Loucy (cell line): ENCODE measurements around the gene RNF26.
A peak's percentile ranks its signal among the peaks of the same experiment; 100 is the strongest.

Source experiments
- H2AFZ ChIP-seq: fragments of 200-600 bp; sonication (generic); 2 replicates; pipeline ENCODE4 v1.6.0; 2016; ENCODE audit warnings: antibody characterized with exemption, mild to moderate bottlenecking, low read length, moderate library complexity
- H3F3A ChIP-seq: fragments of 200-600 bp; 2 replicates; pipeline ENCODE4 v1.6.0; 2016; ENCODE audit warnings: antibody characterized with exemption, low read depth, mild to moderate bottlenecking
- H3K27me3 ChIP-seq: fragments of 200-600 bp; sonication (generic); 2 replicates; pipeline ENCODE4 v1.6.1; 2014; ENCODE audit warnings: low read length, mild to moderate bottlenecking; ENCODE audit not compliant: insufficient read depth, poor library complexity, severe bottlenecking
- H3K36me3 ChIP-seq: fragments of 200-600 bp; sonication (generic); 2 replicates; pipeline ENCODE4 v1.6.1; 2016; ENCODE audit warnings: low read length; ENCODE audit not compliant: insufficient read depth
- H3K4me1 ChIP-seq: fragments of 200-600 bp; sonication (generic); 2 replicates; pipeline ENCODE4 v1.5.1; 2014; ENCODE audit warnings: low read length, mild to moderate bottlenecking; ENCODE audit not compliant: insufficient read depth, poor library complexity, severe bottlenecking
- H3K4me2 ChIP-seq: fragments of 200-600 bp; sonication (generic); 2 replicates; pipeline ENCODE4 v1.6.0; 2014; ENCODE audit warnings: antibody characterized with exemption, low read length, low read depth, mild to moderate bottlenecking; ENCODE audit not compliant: poor library complexity, severe bottlenecking
- H3K4me3 ChIP-seq: fragments of 200-600 bp; sonication (generic); 2 replicates; pipeline ENCODE4 v1.5.1; 2014; ENCODE audit warnings: low read length, mild to moderate bottlenecking, mixed read lengths; ENCODE audit not compliant: poor library complexity, severe bottlenecking
- H3K79me2 ChIP-seq: fragments of 200-600 bp; sonication (generic); 2 replicates; pipeline ENCODE4 v1.6.1; 2014; ENCODE audit warnings: low read length; ENCODE audit not compliant: insufficient read depth
- H3K9ac ChIP-seq: fragments of 200-600 bp; sonication (generic); 2 replicates; pipeline ENCODE4 v1.6.0; 2014; ENCODE audit warnings: mild to moderate bottlenecking, low read depth, low read length, moderate library complexity; ENCODE audit not compliant: poor library complexity, severe bottlenecking
- H3K9me2 ChIP-seq: fragments of 200-600 bp; sonication (generic); replicated peaks from 2 replicates; pipeline ENCODE4 v1.6.1; 2016; ENCODE audit warnings: low read depth, low read length, mixed read lengths
- H3K9me3 ChIP-seq: fragments of 200-600 bp; sonication (generic); 2 replicates; pipeline ENCODE4 v1.6.1; 2014; ENCODE audit warnings: mild to moderate bottlenecking, antibody characterized with exemption, low read length, low read depth; ENCODE audit not compliant: insufficient read depth
- H4K20me1 ChIP-seq: fragments of 200-600 bp; sonication (generic); 2 replicates; pipeline ENCODE4 v1.6.0; 2014; ENCODE audit warnings: antibody characterized with exemption, low read length, mild to moderate bottlenecking; ENCODE audit not compliant: insufficient read depth, poor library complexity, severe bottlenecking
- CTCF ChIP-seq: fragments of 200-600 bp; sonication (generic); conservative IDR thresholded peaks from 2 replicates; pipeline ENCODE4 v1.5.1; 2014; ENCODE audit warnings: mild to moderate bottlenecking, antibody characterized with exemption, low read length
- EZH2phosphoT487 ChIP-seq: fragments of 200-600 bp; IDR thresholded peaks from 2 replicates; pipeline ENCODE4 v1.6.1; 2018; ENCODE audit warnings: antibody characterized with exemption, mild to moderate bottlenecking, moderate library complexity, borderline replicate concordance

Gene RNF26

GRCh38 chr11:119316729-119317591, 17.4 kb upstream of the RNF26 start, which contains the start of gene MCAM:
Gene MCAM, minus strand, starts transcription at chr11:119317130. Its CDS starts 29 bp downstream, at chr11:119317101.
- Histone ChIP-seq H3K4me1 (peaks cover 15% of the 10 kb centered on the region), H3K27me3 (peaks cover 6% of the 10 kb centered on the region), H3K36me3 (no peaks in the 10 kb centered on the region), H3K4me2 (peak within 1 kb of the TSS; percentile 43), H3K4me3 (peak within 1 kb of the TSS; percentile 38), H3K9ac (no peak within 1 kb of the TSS), H4K20me1 (no peaks in the 10 kb centered on the region), H2AFZ (no peak within 1 kb of the TSS), H3K9me3 (no peaks in the 10 kb centered on the region), H3K9me2 (no peaks in the 10 kb centered on the region), H3K79me2 (no peaks in the 10 kb centered on the region), H3F3A (no peaks in the 10 kb centered on the region)
- TF ChIP-seq CTCF = no peak
- no peak for TF ChIP-seq EZH2phosphoT487

GRCh38 chr11:119317592-119318239, 16.6 kb upstream of the RNF26 start:
- peaks cover 15% of the 10 kb centered on the region for H3K4me1 ChIP-seq
- H3K4me3 ChIP-seq = no peak overlapping the region
- H3K4me2 ChIP-seq = no peak overlapping the region
- no peaks in the 10 kb centered on the region for H3F3A ChIP-seq
- no peak overlapping the region for H3K9ac ChIP-seq
- H2AFZ ChIP-seq = no peak overlapping the region
- no peaks in the 10 kb centered on the region for H3K9me3 ChIP-seq
- H3K27me3 ChIP-seq = peaks cover 6% of the 10 kb centered on the region
- H3K36me3 ChIP-seq = no peaks in the 10 kb centered on the region
- TF ChIP-seq EZH2phosphoT487 = no peak
- no peak for TF ChIP-seq CTCF
- H3K79me2 ChIP-seq = no peaks in the 10 kb centered on the region
- H3K9me2 ChIP-seq = no peaks in the 10 kb centered on the region
- no peaks in the 10 kb centered on the region for H4K20me1 ChIP-seq

GRCh38 chr11:119318240-119319135, 15.8 kb upstream of the RNF26 start:
- no peaks in the 10 kb centered on the region for H3K9me3 ChIP-seq
- no peak overlapping the region for H3K9ac ChIP-seq
- no peaks in the 10 kb centered on the region for H4K20me1 ChIP-seq
- no peak overlapping the region for H2AFZ ChIP-seq
- H3K4me2 ChIP-seq = no peak overlapping the region
- peaks cover 15% of the 10 kb centered on the region for H3K4me1 ChIP-seq
- H3K27me3 ChIP-seq = peaks cover 6% of the 10 kb centered on the region
- H3K79me2 ChIP-seq = no peaks in the 10 kb centered on the region
- no peaks in the 10 kb centered on the region for H3F3A ChIP-seq
- H3K9me2 ChIP-seq = no peaks in the 10 kb centered on the region
- TF ChIP-seq EZH2phosphoT487 = no peak
- no peak for TF ChIP-seq CTCF
- H3K4me3 ChIP-seq = no peak overlapping the region
- no peaks in the 10 kb centered on the region for H3K36me3 ChIP-seq
